Suprapubic skin (tissue), 3 donors: ENCODE data around the gene SIK2.

Experiments used
- POLR2A ChIP-seq, 2 donors: fragments of 450-650 bp; IDR thresholded peaks; one replicate each; pipeline ENCODE4 v1.6.1; 2017; ENCODE audit warnings: antibody characterized with exemption in 2 of 2, mild to moderate bottlenecking in 2 of 2, moderate library complexity in 2 of 2
- TF ChIP-seq, protein P1 (sequence below), 2 donors: fragments of 200-600 bp in 1 of 2; fragments of 450-650 bp in 1 of 2; sonication (generic) in 1 of 2; IDR thresholded peaks; one replicate each; pipeline ENCODE4 v1.5.1; 2016 to 2019; ENCODE audit warnings: antibody characterized with exemption in 2 of 2, mild to moderate bottlenecking in 1 of 2, moderate library complexity in 1 of 2

DNA sequence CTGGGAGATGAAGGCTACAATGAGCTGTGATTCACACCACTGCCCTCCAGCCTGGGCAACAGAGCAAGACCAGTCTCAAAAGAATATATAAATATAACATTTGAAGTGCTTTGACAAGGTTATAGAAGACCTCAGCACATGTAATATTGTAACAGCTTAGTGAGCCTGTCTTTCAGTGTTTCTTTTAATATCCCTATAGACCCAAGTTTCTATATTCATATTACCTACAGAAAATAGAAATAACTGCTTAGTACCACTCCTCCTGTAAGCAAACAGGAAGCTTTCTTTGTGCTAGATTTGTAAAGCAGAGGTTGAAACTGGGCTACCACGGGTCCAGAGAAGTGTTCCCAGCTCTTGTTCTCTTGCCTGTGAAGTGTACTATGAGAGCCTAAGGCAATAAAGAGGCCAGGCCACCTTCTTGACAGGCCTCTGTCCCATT lies 95.7 kb downstream of the SIK2 start:
- TF ChIP-seq, protein P1, sequence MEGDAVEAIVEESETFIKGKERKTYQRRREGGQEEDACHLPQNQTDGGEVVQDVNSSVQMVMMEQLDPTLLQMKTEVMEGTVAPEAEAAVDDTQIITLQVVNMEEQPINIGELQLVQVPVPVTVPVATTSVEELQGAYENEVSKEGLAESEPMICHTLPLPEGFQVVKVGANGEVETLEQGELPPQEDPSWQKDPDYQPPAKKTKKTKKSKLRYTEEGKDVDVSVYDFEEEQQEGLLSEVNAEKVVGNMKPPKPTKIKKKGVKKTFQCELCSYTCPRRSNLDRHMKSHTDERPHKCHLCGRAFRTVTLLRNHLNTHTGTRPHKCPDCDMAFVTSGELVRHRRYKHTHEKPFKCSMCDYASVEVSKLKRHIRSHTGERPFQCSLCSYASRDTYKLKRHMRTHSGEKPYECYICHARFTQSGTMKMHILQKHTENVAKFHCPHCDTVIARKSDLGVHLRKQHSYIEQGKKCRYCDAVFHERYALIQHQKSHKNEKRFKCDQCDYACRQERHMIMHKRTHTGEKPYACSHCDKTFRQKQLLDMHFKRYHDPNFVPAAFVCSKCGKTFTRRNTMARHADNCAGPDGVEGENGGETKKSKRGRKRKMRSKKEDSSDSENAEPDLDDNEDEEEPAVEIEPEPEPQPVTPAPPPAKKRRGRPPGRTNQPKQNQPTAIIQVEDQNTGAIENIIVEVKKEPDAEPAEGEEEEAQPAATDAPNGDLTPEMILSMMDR (IDR thresholded peaks at IDR 0.05) = no peak
- TF ChIP-seq POLR2A (IDR thresholded peaks at IDR 0.05) = no peak
